Measurements from ENCODE around the gene THOC6.
"Not testable (repeated sequence)": the region's sequence is repeated elsewhere in the genome, so short reads cannot be mapped to it uniquely, and the experiment has no call there.

THOC6 gene

DNA sequence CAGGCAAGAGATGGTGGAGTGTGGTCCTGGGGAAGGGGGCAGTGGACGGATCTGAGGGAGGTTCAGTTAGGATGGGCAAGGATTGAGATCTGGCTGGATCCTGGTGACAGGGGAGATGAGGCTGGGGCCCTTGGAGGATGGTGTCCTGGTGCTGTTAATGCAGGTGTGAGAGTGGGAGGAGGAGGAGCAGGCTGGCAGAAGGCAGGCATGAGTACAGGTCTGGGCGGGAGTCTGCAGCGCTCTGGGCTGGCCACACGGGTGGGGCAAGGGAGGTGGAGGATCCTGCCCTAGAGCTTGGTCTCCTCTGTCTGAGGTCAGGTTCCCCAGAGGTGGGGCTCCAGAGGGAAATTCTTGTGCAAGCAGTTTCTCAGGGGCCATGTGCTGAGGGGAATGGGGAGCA is 48.3 kb downstream of the THOC6 start:
- not testable (repeated sequence) for DNase-seq (ENCODE audit: low read depth)

DNA sequence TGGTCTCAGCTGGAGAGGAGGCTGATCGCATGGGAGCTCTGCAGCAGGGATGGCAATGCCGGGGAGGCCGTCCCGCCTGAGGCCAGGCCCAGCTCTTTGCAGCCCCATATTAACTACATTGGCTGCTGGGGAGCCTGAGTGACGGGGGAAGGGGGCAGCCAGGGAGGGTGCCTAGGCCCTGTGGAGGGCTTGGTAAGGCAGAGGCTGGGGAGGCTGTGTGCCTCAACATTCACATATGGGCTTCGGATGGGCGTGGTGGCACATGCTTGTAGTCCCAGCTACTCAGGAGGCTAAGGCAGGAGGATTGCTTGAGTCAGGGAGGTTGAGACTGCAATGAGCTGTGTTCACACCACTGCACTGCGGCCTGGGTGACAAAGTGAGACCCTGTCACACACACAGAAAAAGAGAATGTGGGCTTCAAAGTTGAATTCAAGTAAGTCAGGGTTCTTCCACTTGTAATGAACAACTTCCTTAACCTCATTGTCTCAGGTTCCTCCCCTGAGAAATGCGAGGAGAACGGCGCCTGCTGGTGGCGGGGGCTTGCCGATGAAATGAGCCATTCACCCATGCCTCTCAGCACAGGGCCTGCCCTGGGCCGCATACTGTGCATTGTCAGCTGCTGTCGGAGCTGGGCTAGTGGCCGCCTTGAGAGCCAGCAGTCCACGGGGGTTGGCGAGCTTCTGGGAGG is 48.9 kb downstream of the THOC6 start:
- not testable (repeated sequence) for DNase-seq (ENCODE audit: low read depth)

DNA sequence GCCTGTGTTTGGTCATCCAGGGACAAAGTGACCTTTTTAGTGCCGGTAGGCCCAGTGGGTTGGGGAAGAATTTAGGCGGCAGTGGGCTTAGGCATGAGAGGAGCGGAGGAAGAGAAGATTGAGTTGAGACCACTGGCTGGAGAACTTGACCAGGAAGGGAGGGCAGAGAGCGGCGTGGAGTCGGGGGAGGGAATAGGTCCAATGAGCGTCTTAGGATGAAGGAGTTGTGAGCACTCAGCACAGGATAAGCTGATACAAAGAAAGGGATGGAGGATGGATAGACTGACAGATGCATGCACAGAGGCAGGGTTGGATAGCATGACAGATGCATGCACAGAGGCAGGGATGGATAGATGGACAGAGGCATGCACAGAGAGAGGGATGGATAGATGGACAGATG is 49.6 kb downstream of the THOC6 start:
- no peak for DNase-seq (ENCODE audit: low read depth)

DNA sequence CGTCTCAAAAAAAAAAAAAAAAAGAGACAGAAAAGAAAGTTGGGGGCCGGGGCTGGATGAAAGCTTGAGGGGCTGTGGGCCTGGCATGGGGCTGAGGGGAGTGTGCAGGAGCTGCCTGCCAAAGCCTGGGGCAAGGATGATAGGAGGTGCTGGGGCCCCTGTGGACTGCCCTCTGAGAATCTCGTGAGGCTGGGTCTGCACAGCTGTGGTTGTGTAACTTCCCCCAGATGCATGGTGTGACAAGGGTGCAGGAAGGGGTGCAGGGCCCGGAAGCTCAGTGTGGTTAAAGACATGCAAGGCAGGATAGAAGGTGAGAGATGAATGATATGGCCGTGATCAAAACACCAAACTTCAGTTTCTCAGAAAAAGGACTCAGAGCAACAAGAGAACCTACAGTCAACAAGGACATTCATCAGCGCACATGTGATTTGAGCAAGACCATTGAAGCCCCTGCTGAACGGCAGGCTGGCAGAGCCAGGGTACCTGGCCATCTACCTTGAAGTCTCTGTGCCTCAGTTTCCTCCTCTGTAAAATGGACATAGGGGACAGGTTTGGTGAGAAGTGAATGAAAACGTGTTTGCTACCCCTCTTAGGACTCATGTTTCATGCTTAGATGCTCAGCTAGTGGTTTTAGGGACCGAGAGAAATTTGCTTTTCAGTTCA is 51.2 kb downstream of the THOC6 start:
- peak; percentile 81 for DNase-seq (ENCODE audit: low read depth)

DNA sequence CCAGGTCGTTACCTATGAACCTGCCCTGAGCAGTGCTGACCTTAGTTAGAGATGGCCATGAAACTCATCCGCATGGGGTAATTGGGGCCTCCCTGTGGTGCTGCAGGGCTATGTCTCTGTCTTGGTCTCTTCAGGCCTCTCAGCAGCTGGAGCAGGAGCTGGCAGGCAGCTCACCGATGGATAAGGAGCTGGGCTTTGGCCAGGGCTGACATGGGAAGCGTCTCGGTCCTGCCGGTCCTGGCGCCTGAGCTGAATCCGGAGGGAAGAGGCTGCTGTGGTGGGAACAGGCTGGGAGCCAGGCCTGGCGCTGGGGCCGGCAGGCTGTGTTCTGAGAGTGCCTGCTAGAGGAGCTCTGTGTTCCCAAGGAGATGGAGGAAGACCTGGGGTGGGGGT is 51.7 kb downstream of the THOC6 start:
- no peak for DNase-seq (ENCODE audit: low read depth)

DNA sequence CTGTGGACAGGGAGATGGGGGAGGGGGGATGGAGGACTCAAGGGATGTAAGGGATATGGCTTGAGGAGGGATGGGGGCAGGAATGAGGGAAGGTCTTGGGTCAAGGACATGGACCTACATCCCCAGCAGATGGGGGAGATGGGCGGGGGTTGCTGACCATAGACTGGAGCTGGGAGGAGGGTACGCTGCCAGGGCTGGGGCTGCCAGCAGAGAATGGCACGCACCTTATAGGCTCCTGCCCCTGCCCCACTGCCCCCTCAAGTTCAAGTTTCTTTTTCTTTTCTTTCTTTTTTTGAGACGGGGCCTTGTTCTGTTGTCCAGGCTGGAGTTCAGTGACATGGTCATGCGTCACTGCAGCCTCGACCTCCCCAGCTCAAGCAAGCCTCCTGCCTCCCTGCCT is 52.1 kb downstream of the THOC6 start:
- DNase-seq (ENCODE audit: low read depth): not testable (repeated sequence)

DNA sequence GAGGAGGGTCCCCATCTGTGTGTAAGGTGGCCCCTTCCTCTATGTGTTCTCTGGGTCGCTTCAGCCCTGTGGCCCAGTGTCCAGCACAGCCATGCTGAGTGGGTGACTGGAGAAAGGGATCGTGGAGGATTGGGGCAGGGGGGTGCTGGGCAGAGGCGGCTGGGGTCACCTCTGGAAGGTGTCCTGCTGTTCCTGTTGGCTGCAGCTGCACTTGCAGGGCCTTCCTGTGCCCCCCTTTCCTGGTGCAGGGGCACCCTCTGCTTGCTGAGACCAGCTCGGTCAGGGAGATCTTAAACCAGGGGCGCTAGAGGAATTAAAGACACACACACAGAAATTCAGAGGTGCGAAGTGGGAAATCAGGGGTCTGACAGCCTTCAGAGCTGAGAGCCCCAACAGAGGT is 52.7 kb downstream of the THOC6 start:
- no peak for DNase-seq (ENCODE audit: low read depth)
